CD14-positive monocyte (primary cell): ENCODE measurements around the gene TRPM5. TPM values are rescaled to one million over a fixed set of nuclear protein-coding genes. Genes with fewer than 3 reads are reported as not detected.

ENCODE experiments used
- DNase-seq, 3 donors: peaks; one replicate each; pipeline ENCODE4 v3.0.0-alpha.2; 2011 to 2022
- H2AFZ ChIP-seq: 2 replicates; pipeline ENCODE4 v1.6.0; 2012; ENCODE audit warnings: mild to moderate bottlenecking, low read depth, low read length, inconsistent platforms; ENCODE audit not compliant: insufficient read depth, poor library complexity, severe bottlenecking
- H3K27ac ChIP-seq, 2 donors: 1 replicate in 1 of 2; 2 replicates in 1 of 2; pipeline ENCODE4 v1.5.1; 2012 to 2013; ENCODE audit warnings: low read length in 2 of 2, control low read depth in 1 of 2, inconsistent platforms in 1 of 2, low read depth in 1 of 2, mild to moderate bottlenecking in 1 of 2
- H3K27me3 ChIP-seq, 2 donors: one replicate each; pipeline versions ENCODE4 v1.6.0 to v1.6.1; 2011 to 2013; ENCODE audit warnings: low read length in 2 of 2; ENCODE audit not compliant: control insufficient read depth in 2 of 2, insufficient read depth in 2 of 2
- H3K36me3 ChIP-seq, 2 donors: replicated peaks in 1 of 2; 1 replicate in 1 of 2; 2 replicates in 1 of 2; pipeline versions ENCODE4 v1.5.1 to v1.6.1; 2012 to 2013; ENCODE audit warnings: low read length in 2 of 2, control low read depth in 1 of 2, inconsistent platforms in 1 of 2, mild to moderate bottlenecking in 1 of 2; ENCODE audit not compliant: insufficient read depth in 2 of 2, control insufficient read depth in 1 of 2
- H3K4me1 ChIP-seq, 2 donors: 1 replicate in 1 of 2; 2 replicates in 1 of 2; pipeline versions ENCODE4 v1.5.1 to v1.6.1; 2012 to 2013; ENCODE audit warnings: low read length in 2 of 2, control low read depth in 1 of 2, inconsistent platforms in 1 of 2, mild to moderate bottlenecking in 1 of 2, moderate library complexity in 1 of 2; ENCODE audit not compliant: insufficient read depth in 2 of 2, control insufficient read depth in 1 of 2
- H3K4me2 ChIP-seq: replicated peaks from 2 replicates; pipeline ENCODE3; 2012; ENCODE audit warnings: low read length, moderate library complexity, mild to moderate bottlenecking; ENCODE audit not compliant: poor library complexity, severe bottlenecking; ENCODE audit errors: extremely low read depth
- H3K4me3 ChIP-seq, 3 experiments: fragments of 200-600 bp in 1 of 3; sonication (generic) in 1 of 3; replicated peaks in 1 of 3; 1 replicate in 2 of 3; 2 replicates in 1 of 3; pipeline ENCODE4 v1.5.1; 2011 to 2013; ENCODE audit warnings: low read length in 3 of 3, mild to moderate bottlenecking in 3 of 3, control low read depth in 2 of 3, low read depth in 2 of 3, inconsistent platforms in 1 of 3, moderate library complexity in 1 of 3
- H3K79me2 ChIP-seq: 2 replicates; pipeline ENCODE4 v1.6.0; 2012; ENCODE audit warnings: mild to moderate bottlenecking, control low read depth, inconsistent platforms, low read length, moderate library complexity; ENCODE audit not compliant: insufficient read depth
- H3K9ac ChIP-seq: 2 replicates; pipeline ENCODE4 v1.6.0; 2017; ENCODE audit warnings: low read length, mild to moderate bottlenecking; ENCODE audit not compliant: insufficient read depth, poor library complexity, severe bottlenecking
- H3K9me3 ChIP-seq, 2 donors: replicated peaks in 1 of 2; 1 replicate in 1 of 2; 2 replicates in 1 of 2; pipeline versions ENCODE4 v1.5.1 to v1.6.1; 2012 to 2013; ENCODE audit warnings: low read length in 2 of 2, control low read depth in 1 of 2; ENCODE audit not compliant: control insufficient read depth in 1 of 2, insufficient read depth in 1 of 2
- H4K20me1 ChIP-seq: 2 replicates; pipeline ENCODE4 v1.6.0; 2012; ENCODE audit warnings: mild to moderate bottlenecking, low read length, control low read depth, moderate library complexity; ENCODE audit not compliant: insufficient read depth
- H3K27ac Mint-ChIP-seq, 7 donors: one replicate each; pipeline ENCODE4 v1.8.0; 2020; ENCODE audit warnings: mild to moderate bottlenecking in 7 of 7, mixed read lengths in 7 of 7, moderate library complexity in 6 of 7, inconsistent platforms in 2 of 7
- H3K27me3 Mint-ChIP-seq, 3 donors: one replicate each; pipeline ENCODE4 v1.8.0; 2021 to 2022; ENCODE audit warnings: low read depth in 3 of 3, mild to moderate bottlenecking in 3 of 3, mixed read lengths in 3 of 3, moderate library complexity in 3 of 3, inconsistent platforms in 1 of 3
- H3K36me3 Mint-ChIP-seq, 2 donors: one replicate each; pipeline ENCODE4 v1.8.0; 2020; ENCODE audit warnings: mixed read lengths in 2 of 2, inconsistent platforms in 1 of 2, mild to moderate bottlenecking in 1 of 2
- H3K4me1 Mint-ChIP-seq: one replicate; pipeline ENCODE4 v1.8.0; 2020; ENCODE audit warnings: mild to moderate bottlenecking, mixed read lengths
- H3K4me3 Mint-ChIP-seq, 2 donors: one replicate each; pipeline ENCODE4 v1.8.0; 2020; ENCODE audit warnings: mild to moderate bottlenecking in 2 of 2, mixed read lengths in 2 of 2, moderate library complexity in 1 of 2
- H3K9me3 Mint-ChIP-seq, 7 donors: one replicate each; pipeline ENCODE4 v1.8.0; 2020 to 2022; ENCODE audit warnings: mixed read lengths in 7 of 7, mild to moderate bottlenecking in 6 of 7, moderate library complexity in 6 of 7, inconsistent platforms in 2 of 7
- CTCF ChIP-seq: fragments of 200-600 bp; IDR thresholded peaks from one replicate; pipeline ENCODE4 v1.8.0; 2022; ENCODE audit warnings: antibody characterized with exemption, mild to moderate bottlenecking
- WGBS: methylation state at CpG from one replicate; pipeline ENCODE4 v1.1.5; 2013; ENCODE audit warnings: missing lambda C conversion rate; ENCODE audit not compliant: insufficient coverage; 5-methylcytosine and 5-hydroxymethylcytosine counted together
- intact Hi-C, 2 donors: fragments of 100-400 bp; cut with micrococcal nuclease; formaldehyde crosslinking; loops; one replicate each; pipeline versions ENCODE4 v1.15.0 to v1.15.1; 2023
- polyA plus RNA-seq, 3 donors: library from polyadenylated mRNA; depleted of rRNA in 1 of 3; unstranded in 2 of 3; stranded (reverse) in 1 of 3; fragments of 300-500 nt in 2 of 3; fragments of >200 nt in 1 of 3; fragmentation: Illumina TruSeq in 2 of 3; gene quantifications; 1 replicate in 2 of 3; 2 replicates in 1 of 3; pipeline ENCODE4 v1.2.3, GENCODE V29; 2012 to 2021

The TRPM5 gene
- polyA plus RNA-seq, 3 donors: 0.03 TPM; not detected in 2

GRCh38 chr11:2475136-2475918 lies 31.0 kb upstream of the TRPM5 start:
- peaks cover 20 to 27% of the 10 kb centered on the region in 2 donors for H3K4me1 ChIP-seq
- H3K4me2 ChIP-seq: no peak overlapping the region
- no peaks in the 10 kb centered on the region for H3K27me3 ChIP-seq
- peaks cover 50 to 71% of the 10 kb centered on the region in 2 donors for H3K36me3 Mint-ChIP-seq
- H3K27ac ChIP-seq: no peak overlapping the region
- H4K20me1 ChIP-seq: peaks cover 69% of the 10 kb centered on the region
- peaks cover 9 to 16% of the 10 kb centered on the region in 2 donors for H3K9me3 ChIP-seq
- H3K9me3 Mint-ChIP-seq: peaks cover 19 to 28% (median 23%) of the 10 kb centered on the region in 7 donors
- H3K79me2 ChIP-seq: peaks cover 49% of the 10 kb centered on the region
- no peak overlapping the region for H3K9ac ChIP-seq
- intact Hi-C loops: no loop called here
- peaks cover 8 to 16% of the 10 kb centered on the region in 2 donors for H3K36me3 ChIP-seq
- peaks cover 44% of the 10 kb centered on the region for H3K4me1 Mint-ChIP-seq
- TF ChIP-seq CTCF: no peak
- peak overlapping the region in 2 of 7 donors; percentile 1 to 20 for H3K27ac Mint-ChIP-seq
- H3K4me3 Mint-ChIP-seq: no peak overlapping the region
- peaks cover 2 to 11% (median 6%) of the 10 kb centered on the region in 3 donors for H3K27me3 Mint-ChIP-seq
- 51% methylated on average over 9 of the region's 17 CpGs for WGBS
- no peak for DNase-seq
- H3K4me3 ChIP-seq: no peak overlapping the region
- no peak overlapping the region for H2AFZ ChIP-seq

GRCh38 chr11:2474059-2474901 lies 30.0 kb upstream of the TRPM5 start:
- H3K9me3 ChIP-seq: peaks cover 9 to 10% of the 10 kb centered on the region in 2 donors
- H3K27ac ChIP-seq: no peak overlapping the region
- no peak overlapping the region for H3K4me2 ChIP-seq
- Mint-ChIP-seq H3K27ac (peak overlapping the region in 1 of 7 donors; percentile 33), H3K27me3 (peaks cover 6 to 11% (median 8%) of the 10 kb centered on the region in 3 donors), H3K4me1 (peaks cover 36% of the 10 kb centered on the region), H3K9me3 (peaks cover 13 to 22% (median 14%) of the 10 kb centered on the region in 7 donors), H3K36me3 (peaks cover 48 to 68% of the 10 kb centered on the region in 2 donors), H3K4me3 (no peak overlapping the region)
- H2AFZ ChIP-seq: no peak overlapping the region
- TF ChIP-seq CTCF: no peak
- peaks cover 10 to 16% of the 10 kb centered on the region in 2 donors for H3K4me1 ChIP-seq
- intact Hi-C loops: no loop called here
- WGBS: 94% methylated on average over 19 of the region's 19 CpGs
- no peak overlapping the region for H3K4me3 ChIP-seq
- no peak for DNase-seq
- no peaks in the 10 kb centered on the region for H3K27me3 ChIP-seq
- no peak overlapping the region for H3K9ac ChIP-seq
- H4K20me1 ChIP-seq: peaks cover 80% of the 10 kb centered on the region
- peaks cover 53% of the 10 kb centered on the region for H3K79me2 ChIP-seq
- H3K36me3 ChIP-seq: peaks cover 8 to 16% of the 10 kb centered on the region in 2 donors
